Right lung (tissue), 5 donors: ENCODE measurements around the gene IFIH1. TPM values are rescaled to one million over a fixed set of nuclear protein-coding genes. Genes with fewer than 3 reads are reported as not detected.

Experiments
- DNase-seq, 2 donors: peaks; one replicate each; pipeline ENCODE4 v3.0.0-alpha.2; 2013
- polyA plus RNA-seq, 5 donors: library from polyadenylated mRNA; unstranded; fragments of 120-200 nt; gene quantifications; one replicate each; pipeline versions ENCODE4 v1.2.1 to v1.2.3, GENCODE V29; 2013; ENCODE audit warnings: inconsistent platforms in 1 of 5, low replicate concordance in 1 of 5; ENCODE audit not compliant: insufficient read length in 5 of 5, insufficient read depth in 1 of 5

IFIH1 gene
- polyA plus RNA-seq, 5 donors: 9.2 to 14.2 (median 13.2) TPM

DNA sequence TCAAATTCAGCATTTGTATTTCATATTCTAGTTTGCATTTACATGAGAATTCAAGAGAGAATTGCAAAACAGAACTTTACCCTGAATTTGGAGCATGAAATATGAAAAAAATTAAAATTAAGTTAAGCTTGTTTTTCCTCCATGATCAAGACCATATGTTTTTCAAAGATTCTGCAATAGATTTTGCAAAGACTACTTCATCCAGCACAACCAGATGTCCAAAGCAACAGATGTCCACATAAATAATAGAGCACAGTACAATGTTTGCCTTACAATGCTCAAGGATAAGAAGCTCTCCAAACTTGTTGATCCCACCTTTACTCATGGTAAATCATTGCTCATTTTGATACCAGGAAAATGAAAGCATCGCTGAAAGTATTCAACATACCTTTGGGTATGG, 100.9 kb downstream of the IFIH1 start:
- no peak for DNase-seq

Other genes with a start within 250 kb of the IFIH1 start
- gene DPP4, start 244.5 kb downstream of the IFIH1 start, polyA plus RNA-seq: 10 to 100 TPM; 29.5 to 56.4 (median 50.7) TPM
- 1 to 10 TPM in 1 of 5 donors, not detected in 4; 1.3 TPM for gene GCG, start 166.4 kb downstream of the IFIH1 start, polyA plus RNA-seq
- 10 to 100 TPM; 17.1 to 51.6 (median 32.5) TPM for gene FAP, start 75.2 kb downstream of the IFIH1 start, polyA plus RNA-seq
- 10 to 100 TPM; 27.3 to 40.9 (median 38.3) TPM for gene GCA, start 25.4 kb upstream of the IFIH1 start, polyA plus RNA-seq